M059J (cell line): ENCODE measurements around the gene LPA. TPM values are rescaled to one million over a fixed set of nuclear protein-coding genes. Genes with fewer than 3 reads are reported as not detected.
"Not testable (repeated sequence)": the region's sequence is repeated elsewhere in the genome, so short reads cannot be mapped to it uniquely, and the experiment has no call there.

Source experiments
- DNase-seq: peaks from one replicate; pipeline ENCODE4 v3.0.0-alpha.2; 2012; ENCODE audit warnings: low read depth
- total RNA-seq: library from RNA; depleted of rRNA; stranded (reverse); fragments of >200 nt; shearing (Covaris generic); gene quantifications from 2 replicates; pipeline ENCODE4 v1.2.3, GENCODE V29; 2014; rRNA removed

LPA gene, protein sequence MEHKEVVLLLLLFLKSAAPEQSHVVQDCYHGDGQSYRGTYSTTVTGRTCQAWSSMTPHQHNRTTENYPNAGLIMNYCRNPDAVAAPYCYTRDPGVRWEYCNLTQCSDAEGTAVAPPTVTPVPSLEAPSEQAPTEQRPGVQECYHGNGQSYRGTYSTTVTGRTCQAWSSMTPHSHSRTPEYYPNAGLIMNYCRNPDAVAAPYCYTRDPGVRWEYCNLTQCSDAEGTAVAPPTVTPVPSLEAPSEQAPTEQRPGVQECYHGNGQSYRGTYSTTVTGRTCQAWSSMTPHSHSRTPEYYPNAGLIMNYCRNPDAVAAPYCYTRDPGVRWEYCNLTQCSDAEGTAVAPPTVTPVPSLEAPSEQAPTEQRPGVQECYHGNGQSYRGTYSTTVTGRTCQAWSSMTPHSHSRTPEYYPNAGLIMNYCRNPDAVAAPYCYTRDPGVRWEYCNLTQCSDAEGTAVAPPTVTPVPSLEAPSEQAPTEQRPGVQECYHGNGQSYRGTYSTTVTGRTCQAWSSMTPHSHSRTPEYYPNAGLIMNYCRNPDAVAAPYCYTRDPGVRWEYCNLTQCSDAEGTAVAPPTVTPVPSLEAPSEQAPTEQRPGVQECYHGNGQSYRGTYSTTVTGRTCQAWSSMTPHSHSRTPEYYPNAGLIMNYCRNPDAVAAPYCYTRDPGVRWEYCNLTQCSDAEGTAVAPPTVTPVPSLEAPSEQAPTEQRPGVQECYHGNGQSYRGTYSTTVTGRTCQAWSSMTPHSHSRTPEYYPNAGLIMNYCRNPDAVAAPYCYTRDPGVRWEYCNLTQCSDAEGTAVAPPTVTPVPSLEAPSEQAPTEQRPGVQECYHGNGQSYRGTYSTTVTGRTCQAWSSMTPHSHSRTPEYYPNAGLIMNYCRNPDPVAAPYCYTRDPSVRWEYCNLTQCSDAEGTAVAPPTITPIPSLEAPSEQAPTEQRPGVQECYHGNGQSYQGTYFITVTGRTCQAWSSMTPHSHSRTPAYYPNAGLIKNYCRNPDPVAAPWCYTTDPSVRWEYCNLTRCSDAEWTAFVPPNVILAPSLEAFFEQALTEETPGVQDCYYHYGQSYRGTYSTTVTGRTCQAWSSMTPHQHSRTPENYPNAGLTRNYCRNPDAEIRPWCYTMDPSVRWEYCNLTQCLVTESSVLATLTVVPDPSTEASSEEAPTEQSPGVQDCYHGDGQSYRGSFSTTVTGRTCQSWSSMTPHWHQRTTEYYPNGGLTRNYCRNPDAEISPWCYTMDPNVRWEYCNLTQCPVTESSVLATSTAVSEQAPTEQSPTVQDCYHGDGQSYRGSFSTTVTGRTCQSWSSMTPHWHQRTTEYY (N-terminal part only)
- total RNA-seq, result not detected in 2 replicates

DNA sequence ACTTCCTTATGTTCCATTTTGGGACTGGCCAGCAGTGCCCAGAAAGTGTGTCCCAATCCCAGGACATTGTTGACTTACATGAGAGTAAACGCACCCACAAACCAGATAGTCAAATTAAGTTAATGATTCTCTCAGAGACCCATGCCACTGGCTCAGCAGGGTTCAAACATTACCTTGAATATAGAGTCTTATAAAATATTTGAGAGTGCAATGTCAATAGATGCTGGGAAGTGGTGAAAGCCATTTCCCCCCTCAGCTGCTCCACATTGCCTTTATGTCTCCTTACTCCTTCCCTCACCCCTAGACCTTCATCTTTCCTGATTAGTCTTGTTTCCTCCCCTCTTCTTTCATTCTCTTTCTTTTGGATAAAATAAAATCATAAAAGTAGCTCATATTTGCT, at the start of gene LPA:
LPA (minus strand) TSS at position 78 of the 400 bp plus-strand sequence; CDS start at position 17, 61 bp downstream.
- not testable (repeated sequence) for DNase-seq

DNA sequence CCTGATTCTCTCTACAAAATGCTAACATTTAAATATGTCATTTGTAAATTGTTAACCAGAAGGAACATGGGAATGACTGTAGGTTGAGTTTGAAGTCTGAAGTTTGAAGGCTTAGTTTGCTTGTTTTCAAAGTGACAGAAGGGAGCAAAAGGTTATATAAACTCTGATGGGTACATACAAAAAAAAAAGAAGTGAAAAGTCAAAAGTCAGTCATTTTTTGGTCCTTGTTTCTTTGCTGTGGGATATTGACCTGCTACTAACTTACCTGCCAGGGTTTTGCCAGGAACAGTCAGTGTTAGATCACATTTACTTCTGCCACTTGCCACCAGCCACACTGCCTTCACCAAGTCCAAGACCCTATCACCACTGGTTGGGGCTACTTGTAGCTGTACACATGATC, 44.9 kb upstream of the LPA start:
- not testable (repeated sequence) for DNase-seq

DNA sequence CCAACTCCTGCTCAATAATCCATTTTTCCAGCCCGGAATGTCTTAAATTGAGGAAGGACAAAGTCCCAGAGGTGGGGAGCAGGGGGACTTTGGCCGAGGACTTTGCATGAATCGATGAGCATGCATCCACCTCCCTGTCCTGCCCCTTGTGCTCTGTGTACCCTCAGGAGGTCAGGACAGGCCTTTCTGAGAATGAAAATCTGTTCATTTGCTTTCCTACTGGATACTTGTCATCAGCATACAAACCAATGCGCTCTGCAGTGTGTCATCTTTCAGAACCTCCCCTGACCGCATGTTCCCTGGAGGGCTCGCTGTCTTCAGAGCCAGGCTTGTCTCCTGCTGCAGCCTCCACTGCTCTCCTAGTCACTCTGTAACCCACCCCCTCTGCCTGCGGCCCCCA, 40.6 kb upstream of the LPA start:
- not testable (repeated sequence) for DNase-seq

DNA sequence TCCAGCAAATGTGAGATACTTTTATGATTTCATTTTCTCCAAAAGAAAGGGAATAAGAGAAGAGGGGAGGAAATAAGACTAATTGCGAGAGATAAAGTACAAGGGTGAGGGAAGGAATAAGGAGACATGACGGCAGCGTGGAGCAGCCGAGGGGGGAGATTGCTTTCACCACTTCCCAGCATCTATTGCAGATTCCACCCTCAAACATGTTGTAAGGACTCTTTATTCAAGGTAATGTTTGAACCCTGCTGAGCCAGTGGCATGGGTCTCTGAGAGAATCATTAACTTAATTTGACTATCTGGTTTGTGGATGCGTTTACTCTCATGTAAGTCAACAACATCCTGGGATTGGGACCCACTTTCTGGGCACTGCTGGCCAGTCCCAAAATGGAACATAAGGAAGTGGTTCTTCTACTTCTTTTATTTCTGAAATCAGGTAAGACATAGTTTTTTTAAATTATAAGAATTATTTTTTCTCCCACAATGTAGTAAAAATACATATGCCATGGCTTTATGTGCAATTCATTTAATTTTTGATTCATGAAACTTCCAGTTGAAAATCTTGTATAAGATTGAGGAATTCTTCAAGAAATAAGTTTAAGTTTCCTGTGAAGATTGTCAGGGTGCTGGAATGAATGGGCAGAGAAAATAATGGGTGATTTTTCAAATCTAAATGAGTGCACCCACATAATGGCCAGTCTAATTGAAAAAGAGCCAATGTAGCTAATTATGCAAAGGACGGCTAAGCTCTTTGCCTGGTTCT, 38.0 kb upstream of the LPA start, which contains the start of gene PLG:
PLG (plus strand) TSS at position 327 of the 763 bp plus-strand sequence; CDS start at position 388, 61 bp downstream.
- DNase-seq, result not testable (repeated sequence)

DNA sequence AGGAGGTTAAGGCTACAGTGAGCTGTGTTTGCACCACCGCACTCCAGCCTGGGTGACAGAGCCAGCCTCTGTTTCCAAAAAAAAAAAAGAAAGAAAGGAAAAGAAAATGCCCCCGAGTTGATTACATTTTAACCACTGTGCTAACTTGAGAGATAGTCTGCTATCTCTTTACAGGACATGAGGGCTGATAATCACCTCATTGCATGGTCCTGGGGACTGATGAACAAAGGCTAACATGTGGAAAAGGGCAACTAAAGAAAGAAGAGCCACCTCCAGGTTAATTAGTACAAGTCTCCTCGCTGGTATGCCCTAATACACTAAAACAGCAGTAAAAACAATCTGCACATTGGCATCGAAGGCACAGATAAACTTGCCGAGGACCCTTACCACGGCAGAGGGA, 33.8 kb upstream of the LPA start:
- no peak for DNase-seq

DNA sequence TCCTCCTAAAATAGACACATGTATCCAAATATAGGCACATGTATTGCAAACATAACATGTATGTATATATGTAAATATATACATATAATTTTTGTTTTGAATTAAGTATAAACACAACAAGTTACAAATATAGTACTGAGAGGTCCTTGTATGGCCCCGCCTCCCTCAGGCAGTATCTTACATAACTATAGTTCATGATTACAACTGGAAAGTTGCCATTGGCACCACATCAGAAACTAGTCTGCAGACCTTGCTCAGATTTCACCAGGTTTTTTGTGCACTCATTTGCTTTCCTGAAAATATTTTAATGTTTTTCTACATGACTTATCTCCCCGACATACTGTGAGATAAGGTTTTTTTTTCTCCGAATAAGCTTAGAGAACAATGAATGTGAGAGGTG, 32.8 kb upstream of the LPA start:
- DNase-seq, result not testable (repeated sequence)

DNA sequence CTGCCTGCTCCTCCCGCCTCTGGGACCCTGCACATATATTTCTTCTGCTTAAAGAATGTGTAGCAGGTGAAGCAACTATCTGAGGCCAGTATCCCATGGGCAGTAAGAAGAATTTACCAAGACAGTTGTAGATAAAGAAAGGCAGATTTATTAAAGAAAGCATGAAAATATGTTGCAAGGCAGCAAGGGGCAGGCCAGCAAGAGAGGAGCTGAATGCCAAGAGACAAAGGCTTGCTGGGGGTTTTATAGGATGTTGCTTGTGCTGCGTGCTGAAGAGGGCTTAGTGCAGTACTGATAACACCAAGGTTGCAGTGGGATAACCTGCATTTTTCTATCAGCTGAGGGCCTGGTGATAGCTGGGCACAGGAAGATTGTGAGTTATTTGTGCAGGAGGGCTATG, 31.5 kb upstream of the LPA start:
- DNase-seq, result not testable (repeated sequence)

DNA sequence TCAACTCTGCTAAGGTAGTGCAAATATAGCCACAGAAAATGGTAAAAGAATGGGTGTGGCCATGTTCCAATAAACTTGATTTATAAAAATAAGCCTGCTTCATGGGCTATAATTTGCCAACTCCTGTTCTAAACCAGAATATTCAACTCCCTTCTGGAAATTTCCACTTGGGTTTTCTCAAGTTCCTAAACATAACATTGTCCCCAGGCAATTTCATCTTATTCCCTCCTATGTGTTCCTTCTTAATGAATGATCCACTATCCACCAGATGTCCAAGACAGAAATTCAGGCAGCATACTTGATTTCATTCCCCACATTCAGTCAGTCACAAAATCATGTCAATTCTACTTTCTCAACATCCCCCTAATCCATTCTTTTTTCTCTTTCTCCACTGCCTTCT, 30.9 kb upstream of the LPA start:
- peak; percentile 61 for DNase-seq

DNA sequence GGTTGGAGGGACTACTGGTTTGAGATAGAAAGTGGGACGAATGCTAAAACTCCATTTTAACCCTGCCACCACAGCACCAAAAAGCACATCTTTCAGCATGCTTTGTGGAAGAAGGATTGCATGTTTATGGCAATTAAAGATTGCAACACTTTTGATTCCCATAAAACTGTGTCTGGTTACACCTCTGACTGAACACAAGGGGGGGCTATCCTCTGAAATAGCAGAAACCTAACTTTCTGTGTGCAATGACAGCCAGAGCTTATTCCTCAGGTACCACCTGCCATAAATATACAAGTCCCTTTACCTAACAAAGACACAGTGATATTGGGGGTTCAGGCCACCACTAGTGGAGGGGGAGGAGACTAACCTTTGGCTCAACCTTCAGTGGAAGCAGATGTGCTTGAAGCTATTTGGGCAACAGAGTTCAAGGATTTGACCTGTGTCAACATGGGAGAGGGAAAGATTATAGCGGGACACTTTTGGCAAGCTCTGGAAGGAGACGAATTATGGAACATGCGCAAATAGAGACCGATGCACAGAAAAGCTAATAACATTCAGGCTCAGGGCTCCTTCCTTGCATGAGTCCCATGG, 28.4 kb upstream of the LPA start:
- no peak for DNase-seq

DNA sequence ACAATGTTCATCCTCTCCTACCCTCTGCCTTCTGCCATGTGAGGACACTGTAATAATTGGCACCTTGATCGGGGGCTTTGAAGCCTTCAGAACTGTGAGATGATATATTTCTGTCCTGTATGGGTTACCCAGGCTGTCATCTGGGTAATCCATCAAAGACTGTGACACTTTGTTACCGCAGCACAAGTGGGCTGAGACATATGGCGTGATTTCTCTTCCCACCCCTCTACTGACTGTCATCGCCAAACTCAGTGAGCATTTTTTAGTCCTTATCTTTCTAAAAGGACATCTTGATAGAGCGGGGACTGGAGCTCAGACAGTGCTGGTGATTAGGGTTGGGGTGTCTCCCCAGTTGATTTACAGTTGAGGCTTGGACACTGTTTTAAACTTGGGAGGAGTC, 27.5 kb upstream of the LPA start:
- DNase-seq, result no peak

DNA sequence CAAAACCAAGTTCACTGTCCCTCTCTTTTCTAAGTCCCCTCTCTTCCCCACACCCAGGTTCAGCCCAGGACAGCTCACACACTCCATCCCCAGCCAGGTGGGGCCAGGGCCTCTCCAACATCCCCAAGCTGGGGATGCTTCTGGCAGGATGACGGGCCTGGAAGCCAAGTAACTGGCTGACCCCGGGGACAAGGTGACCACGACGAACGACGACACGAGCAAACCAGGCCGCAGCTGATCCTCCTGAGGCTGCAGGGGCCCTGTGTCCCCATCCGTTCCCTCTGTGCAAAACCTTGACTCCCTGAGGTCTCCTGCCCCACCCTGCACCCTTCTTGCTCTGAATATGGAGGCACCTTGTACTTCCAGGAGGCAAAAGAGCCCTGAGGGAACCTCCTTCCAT, 26.4 kb upstream of the LPA start:
- no peak for DNase-seq

DNA sequence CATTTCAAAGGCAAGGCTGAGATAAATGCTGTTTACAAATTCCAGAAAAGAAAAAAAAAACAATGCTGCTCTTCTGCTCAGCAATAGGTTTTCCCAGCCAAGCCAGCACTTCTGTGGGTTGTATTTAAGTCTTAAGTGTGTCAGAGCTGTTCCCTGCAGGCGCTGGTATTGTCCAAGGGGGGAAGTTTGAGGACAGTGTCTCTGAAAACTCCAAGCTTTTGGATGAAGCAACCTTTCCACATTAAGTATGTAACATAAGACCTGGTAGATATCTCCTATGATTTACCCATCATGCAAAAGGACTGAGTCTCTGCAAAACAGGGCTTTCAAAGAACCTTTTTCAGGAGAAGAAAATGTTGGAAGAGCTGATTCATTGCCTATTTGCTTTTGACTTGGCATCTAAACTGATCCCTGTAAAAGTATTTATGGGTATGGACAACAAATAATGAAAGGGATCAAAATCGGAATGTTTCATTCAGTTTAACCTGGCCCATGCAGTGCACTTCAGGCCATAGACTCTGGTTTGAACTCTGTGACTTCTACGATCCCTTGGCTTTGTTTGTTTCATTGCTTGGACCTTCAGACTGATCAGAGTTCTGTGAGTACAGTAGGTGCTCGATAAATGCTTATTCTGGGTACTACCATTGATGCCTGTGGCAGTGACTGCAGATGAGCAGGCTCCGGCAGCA, 21.8 kb upstream of the LPA start:
- no peak for DNase-seq

DNA sequence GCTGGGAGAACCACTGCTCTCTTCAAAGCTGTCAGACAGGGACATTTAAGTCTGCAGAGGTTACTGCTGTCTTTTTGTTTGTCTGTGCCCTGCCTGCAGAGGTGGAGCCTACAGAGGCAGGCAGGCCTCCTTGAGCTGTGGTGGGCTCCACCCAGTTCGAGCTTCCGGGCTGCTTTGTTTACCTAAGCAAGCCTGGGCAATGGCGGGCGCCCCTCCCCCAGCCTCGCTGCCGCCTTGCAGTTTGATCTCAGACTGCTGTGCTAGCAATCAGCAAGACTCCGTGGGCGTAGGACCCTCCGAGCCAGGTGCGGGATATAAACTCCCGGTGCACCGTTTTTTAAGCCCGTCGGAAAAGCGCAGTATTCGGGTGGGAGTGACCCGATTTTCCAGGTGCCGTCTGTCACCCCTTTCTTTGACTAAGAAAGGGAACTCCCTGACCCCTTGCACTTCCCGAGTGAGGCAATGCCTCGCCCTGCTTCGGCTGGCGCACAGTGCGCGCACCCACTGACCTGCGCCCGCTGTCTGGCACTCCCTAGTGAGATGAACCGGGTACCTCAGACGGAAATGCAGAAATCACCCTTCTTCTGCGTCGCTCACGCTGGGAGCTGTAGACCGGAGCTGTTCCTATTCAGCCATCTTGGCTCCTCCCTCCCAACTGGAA, 21.2 kb upstream of the LPA start:
- DNase-seq, result not testable (repeated sequence)

DNA sequence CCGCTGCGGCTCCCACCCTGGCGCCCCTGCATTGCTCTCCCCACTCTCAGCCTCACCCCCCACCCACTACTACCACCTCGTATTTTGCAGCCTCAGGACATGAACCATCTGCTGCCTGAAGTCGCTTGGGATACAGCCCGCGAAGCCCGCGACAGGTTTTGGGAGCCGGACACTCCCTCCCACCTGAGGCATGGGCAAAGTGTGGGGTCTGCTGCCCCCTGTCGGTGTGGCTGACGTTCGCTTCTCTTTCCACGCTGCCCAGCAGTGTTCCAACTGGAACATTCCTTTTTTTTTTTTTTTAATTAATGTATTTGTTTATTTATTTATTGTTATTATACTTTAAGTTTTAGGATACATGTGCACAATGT, 15.3 kb upstream of the LPA start:
- no peak for DNase-seq

DNA sequence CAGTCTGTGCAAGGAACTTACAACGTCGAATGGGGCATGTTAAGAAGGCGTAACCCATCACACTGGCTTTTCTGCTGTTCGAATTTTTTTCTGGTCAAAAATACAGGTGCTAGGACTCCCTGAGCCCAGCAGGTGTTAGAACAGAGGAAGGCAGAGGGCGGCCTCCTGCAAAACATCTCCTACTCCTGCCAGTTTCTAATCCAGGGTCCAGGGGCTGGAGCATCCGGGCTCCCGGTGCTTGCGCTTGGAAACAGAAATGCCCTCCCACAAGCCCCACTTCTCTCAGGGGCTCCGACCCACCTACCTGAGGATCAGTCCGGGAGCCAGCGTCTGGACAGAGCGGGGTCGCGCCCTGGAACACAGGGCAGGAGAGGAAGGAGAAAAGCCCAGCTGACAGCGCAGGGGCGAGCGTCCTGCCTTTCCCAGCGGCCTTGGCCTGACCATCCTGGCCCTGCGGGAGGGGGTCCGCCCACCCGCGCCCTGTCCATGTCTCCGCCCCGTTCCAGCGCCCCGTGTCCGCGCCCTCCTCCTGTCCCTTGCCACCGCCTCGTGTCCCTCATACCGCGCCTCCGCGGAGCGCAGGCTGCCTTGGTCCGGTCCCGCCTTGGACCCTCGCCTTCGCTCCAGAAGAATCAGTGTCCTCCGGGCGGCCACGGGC, 14.8 kb upstream of the LPA start:
- DNase-seq, result no peak

DNA sequence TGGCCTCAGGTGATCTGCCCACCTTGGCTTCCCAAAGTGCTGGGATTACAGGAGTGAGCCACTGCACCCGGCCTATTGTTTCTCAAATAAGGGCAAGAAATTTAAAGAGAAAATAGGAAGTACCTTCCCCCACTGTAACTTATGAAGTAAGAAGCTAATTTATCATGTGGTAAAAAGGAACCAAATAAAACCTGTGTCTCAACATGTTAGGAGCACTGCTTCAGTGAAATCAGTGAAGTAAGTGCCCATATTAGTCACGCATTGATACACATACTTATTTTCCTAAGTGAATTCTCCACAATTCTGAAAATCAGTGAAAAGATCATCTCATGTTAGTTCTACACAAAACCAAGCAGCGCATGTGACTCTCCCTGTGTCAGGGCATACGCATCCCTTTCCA, 14.2 kb upstream of the LPA start:
- no peak for DNase-seq

DNA sequence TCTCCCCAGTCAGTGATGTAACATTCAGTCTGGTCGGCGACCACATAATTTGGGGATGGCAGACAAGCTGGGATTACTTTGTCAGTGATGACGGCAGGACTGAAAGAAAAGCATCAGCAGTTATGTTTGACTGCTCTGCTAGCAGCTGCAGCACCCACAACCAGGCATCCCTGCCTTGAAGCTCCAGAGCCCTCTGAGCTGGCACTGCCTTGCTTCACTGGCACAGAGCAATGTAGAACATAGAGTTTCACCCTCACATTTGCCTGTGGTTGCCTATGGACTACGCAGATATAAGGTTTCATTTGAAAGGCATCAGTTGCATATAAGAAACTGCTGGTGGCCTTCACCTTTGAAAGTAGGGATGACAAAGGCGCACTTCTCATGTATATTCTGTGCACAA, 12.3 kb upstream of the LPA start:
- not testable (repeated sequence) for DNase-seq

DNA sequence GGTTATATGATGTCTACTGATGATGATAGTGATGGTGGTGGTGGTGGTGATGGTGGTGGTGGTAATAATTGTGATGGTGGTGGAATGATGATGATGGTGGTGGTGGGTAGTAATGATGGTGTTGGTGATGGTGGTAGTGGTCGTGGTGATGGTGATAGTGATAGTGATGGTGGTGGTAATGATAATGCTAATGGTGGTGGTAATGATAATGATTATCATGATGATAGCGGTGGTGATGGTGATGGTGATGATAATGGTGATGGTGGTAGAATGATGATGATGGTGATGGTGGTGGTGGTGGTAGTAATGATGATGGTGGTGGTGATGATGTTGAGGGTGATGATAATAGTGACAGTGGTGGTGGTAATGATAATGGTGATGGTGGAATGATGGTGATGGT, 4.5 kb upstream of the LPA start:
- DNase-seq, result no peak
